Prostate gland (tissue), 2 donors: ENCODE data around the gene ZNF302.

Source experiments
- CTCF ChIP-seq, 4 experiments: fragments of 200-600 bp in 2 of 4; fragments of 450-650 bp in 2 of 4; sonication (generic) in 2 of 4; IDR thresholded peaks; 1 replicate in 3 of 4; 2 replicates in 1 of 4; pipeline ENCODE4 v1.5.1; 2016 to 2019; ENCODE audit warnings: antibody characterized with exemption in 4 of 4, mild to moderate bottlenecking in 2 of 4, moderate library complexity in 2 of 4
- POLR2A ChIP-seq: fragments of 450-650 bp; IDR thresholded peaks from one replicate; pipeline ENCODE4 v1.6.1; 2016; ENCODE audit warnings: antibody characterized with exemption, mild to moderate bottlenecking
- POLR2AphosphoS5 ChIP-seq: sonication (generic); formaldehyde crosslinking; IDR thresholded peaks from one replicate; pipeline ENCODE4 v1.6.1; 2017; ENCODE audit warnings: antibody characterized with exemption

GRCh38 chr19:34713262-34713637 lies 35.8 kb downstream of the ZNF302 start:
- no peak for TF ChIP-seq CTCF (IDR thresholded peaks at IDR 0.05)
- no peak for TF ChIP-seq POLR2AphosphoS5
- TF ChIP-seq POLR2A, result no peak
